ENCODE measurements around the gene OR2V1.
A peak's percentile ranks its signal among the peaks of the same experiment; 100 is the strongest.

The OR2V1 gene

GRCh38 chr5:181168595-181169118, 37.7 kb upstream of the OR2V1 start:
- Histone ChIP-seq H3K4me3 (ENCODE audit: low read depth, low read length) (peak overlapping the region; percentile 0), H3K27me3 (ENCODE audit: control insufficient read depth, insufficient read depth, low read length) (peaks cover 21% of the 10 kb centered on the region), H2AFZ (no peak overlapping the region), H3K9me3 (ENCODE audit: control insufficient read depth, low read length) (no peaks in the 10 kb centered on the region), H3K79me2 (no peaks in the 10 kb centered on the region), H3K4me2 (ENCODE audit: low read length) (no peak overlapping the region), H3K9ac (no peak overlapping the region), H3K4me1 (no peaks in the 10 kb centered on the region), H3K27ac (no peak overlapping the region), H3K36me3 (ENCODE audit: control insufficient read depth, insufficient read depth, low read length) (no peaks in the 10 kb centered on the region)
- TF ChIP-seq CTCF (IDR thresholded peaks at IDR 0.05), result no peak

DNA sequence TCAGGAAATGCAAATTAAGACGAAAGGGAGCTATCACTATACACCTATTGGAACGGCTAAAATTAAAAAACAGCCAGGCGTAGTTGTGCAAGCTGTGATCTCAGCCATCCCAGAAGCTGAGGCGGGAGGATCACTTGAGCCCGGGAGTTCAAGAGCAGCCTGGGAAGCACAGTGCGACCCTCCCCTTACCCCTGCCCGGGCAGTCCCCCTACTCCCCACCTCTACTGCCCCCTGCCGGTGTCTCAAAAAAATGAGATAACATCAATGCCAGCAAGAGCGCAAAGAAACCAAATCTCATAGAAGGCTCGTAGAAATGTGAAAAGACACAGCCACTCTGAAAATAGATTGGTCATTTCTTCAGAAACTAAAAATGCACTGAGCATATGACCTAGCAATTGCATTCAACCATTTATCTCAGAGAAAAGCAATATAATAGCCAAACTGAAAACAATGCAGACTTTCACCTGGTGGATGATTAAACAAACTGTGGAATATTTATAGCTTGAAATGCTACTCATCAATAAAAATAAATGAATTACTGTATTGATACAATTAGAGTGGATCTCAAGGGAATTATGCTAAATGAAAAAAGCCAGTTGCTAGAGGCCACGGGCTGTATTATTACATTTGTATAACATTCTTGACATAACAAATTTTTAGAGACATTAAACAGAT, 37.0 kb upstream of the OR2V1 start:
- no peaks in the 10 kb centered on the region for H3K4me1 ChIP-seq
- H3K9me3 ChIP-seq (ENCODE audit: control insufficient read depth, low read length), result no peaks in the 10 kb centered on the region
- no peak overlapping the region for H3K27ac ChIP-seq
- H3K79me2 ChIP-seq, result no peaks in the 10 kb centered on the region
- H3K27me3 ChIP-seq (ENCODE audit: control insufficient read depth, insufficient read depth, low read length), result peaks cover 21% of the 10 kb centered on the region
- H3K9ac ChIP-seq, result no peak overlapping the region
- H2AFZ ChIP-seq, result no peak overlapping the region
- no peak overlapping the region for H3K4me2 ChIP-seq (ENCODE audit: low read length)
- peak; percentile 17 for TF ChIP-seq CTCF (IDR thresholded peaks at IDR 0.05)
- peak overlapping the region; percentile 0 for H3K4me3 ChIP-seq (ENCODE audit: low read depth, low read length)
- H3K36me3 ChIP-seq (ENCODE audit: control insufficient read depth, insufficient read depth, low read length), result no peaks in the 10 kb centered on the region

DNA sequence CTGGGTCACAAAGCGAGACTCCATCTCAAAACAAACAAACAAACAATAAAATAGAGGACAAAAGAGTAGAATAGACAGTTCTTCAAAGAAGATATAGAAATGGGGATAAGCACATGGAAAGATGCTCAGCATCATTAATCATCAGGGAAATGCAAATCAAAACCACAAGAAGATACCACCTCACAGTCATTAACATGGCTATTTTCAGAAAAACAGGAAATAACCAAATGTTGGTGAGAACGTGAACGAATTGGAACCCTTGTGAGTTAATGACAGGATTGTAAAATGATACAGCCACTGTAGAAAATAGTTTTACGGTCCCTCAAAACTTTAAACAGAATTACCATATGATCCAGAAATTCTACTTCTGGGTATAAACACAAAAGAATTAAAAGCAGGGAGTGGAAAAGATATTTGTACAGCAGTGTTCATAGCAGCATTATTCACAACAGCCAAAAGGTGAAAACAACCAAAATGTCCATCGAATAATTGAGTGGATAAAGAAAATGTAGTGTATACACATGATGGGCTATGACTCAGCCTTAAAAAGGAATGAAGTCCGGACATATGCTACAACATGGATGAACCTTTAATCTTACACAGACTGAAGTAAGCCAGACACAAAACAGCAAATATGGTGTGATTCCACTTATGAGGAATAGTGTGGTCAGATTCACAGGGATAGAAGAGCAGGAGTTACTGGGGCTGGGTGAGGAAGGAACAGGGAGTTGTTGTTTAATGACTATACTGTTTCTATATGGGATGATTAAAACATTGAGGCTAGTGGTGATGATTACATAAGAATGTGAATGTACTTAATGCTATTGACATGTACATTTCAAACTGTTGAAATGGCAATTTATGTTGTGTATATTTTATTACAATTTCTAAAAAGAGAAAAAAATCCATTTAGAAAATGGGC, 36.1 kb upstream of the OR2V1 start:
- no peaks in the 10 kb centered on the region for H3K4me1 ChIP-seq
- no peaks in the 10 kb centered on the region for H3K79me2 ChIP-seq
- no peak overlapping the region for H3K4me2 ChIP-seq (ENCODE audit: low read length)
- no peaks in the 10 kb centered on the region for H3K9me3 ChIP-seq (ENCODE audit: control insufficient read depth, low read length)
- no peak overlapping the region for H3K4me3 ChIP-seq (ENCODE audit: low read depth, low read length)
- no peak overlapping the region for H3K27ac ChIP-seq
- H3K9ac ChIP-seq, result no peak overlapping the region
- no peak for TF ChIP-seq CTCF (IDR thresholded peaks at IDR 0.05)
- peaks cover 16% of the 10 kb centered on the region for H3K27me3 ChIP-seq (ENCODE audit: control insufficient read depth, insufficient read depth, low read length)
- H3K36me3 ChIP-seq (ENCODE audit: control insufficient read depth, insufficient read depth, low read length), result no peaks in the 10 kb centered on the region
- no peak overlapping the region for H2AFZ ChIP-seq

GRCh38 chr5:181164076-181164952, 33.3 kb upstream of the OR2V1 start:
- H3K79me2 ChIP-seq, result no peaks in the 10 kb centered on the region
- TF ChIP-seq CTCF (IDR thresholded peaks at IDR 0.05), result no peak
- H3K4me1 ChIP-seq, result peaks cover 6% of the 10 kb centered on the region
- peaks cover 6% of the 10 kb centered on the region for H3K27me3 ChIP-seq (ENCODE audit: control insufficient read depth, insufficient read depth, low read length)
- H3K9ac ChIP-seq, result no peak overlapping the region
- H3K9me3 ChIP-seq (ENCODE audit: control insufficient read depth, low read length), result no peaks in the 10 kb centered on the region
- H3K27ac ChIP-seq, result no peak overlapping the region
- no peak overlapping the region for H3K4me3 ChIP-seq (ENCODE audit: low read depth, low read length)
- H2AFZ ChIP-seq, result no peak overlapping the region
- H3K4me2 ChIP-seq (ENCODE audit: low read length), result no peak overlapping the region
- H3K36me3 ChIP-seq (ENCODE audit: control insufficient read depth, insufficient read depth, low read length), result no peaks in the 10 kb centered on the region
